ENCODE measurements around the gene PRKCA.
"Not testable (repeated sequence)": the region's sequence is repeated elsewhere in the genome, so short reads cannot be mapped to it uniquely, and the experiment has no call there.

Gene PRKCA

GRCh38 chr17:66472123-66472522 is 169.7 kb downstream of the PRKCA start:
- no peak for DNase-seq

DNA sequence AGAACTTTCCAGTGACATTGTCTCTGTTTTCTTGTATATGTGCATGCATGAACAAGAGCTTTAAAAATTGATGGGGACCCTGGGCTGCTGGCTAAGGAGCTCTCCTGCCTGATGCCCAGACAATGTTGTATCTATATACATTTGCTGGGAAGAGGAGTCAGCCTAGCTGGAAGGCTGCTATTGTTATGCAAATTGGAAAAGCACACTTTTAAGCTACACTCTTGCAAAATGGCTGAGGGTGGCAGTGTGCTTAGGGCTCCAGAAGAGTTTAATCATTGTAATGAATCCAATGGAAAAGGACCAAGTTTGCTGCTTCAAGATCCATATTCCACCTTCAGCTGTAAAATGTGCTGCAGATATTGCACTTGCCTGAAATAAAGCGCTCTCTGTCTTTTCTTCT is 171.8 kb downstream of the PRKCA start:
- DNase-seq: no peak

DNA sequence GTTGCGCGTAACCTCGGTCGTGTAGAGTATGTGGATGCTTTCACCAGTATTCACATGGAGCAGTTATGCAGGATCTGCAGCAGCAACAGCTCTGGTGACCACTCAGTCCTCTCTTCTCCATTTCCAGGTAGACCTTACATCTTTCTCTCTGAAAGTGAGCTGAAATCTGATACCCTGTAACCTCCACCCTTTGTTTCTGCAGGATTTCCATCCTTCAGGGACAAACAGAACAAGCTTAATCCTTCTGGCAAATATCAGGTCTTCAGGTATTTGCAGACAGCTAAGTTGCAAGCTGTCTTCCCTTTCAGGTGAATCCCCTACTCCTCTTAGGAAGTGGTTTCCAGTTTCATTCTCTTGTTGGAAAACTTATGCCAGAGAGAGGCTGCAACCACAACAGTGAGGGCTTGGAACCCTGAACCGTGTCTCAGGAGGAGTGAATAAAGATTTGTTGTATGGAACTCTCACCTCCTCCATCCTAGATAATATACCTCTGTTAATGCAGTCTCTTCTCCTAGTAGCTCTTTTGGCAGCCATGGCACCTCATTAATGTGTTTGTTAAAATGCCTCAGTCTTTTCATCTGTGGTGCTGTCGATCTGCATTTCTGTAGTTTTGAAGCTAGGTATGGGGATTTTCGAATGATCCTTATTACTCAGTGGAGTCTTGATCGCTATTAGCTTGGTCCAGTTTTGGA is 172.5 kb downstream of the PRKCA start:
- no peak for DNase-seq

- no peak for DNase-seq
These were observed 173.6 kb downstream of the PRKCA start for GRCh38 chr17:66476014-66476413.

- no peak for DNase-seq
These were observed 175.3 kb downstream of the PRKCA start for GRCh38 chr17:66477615-66478283.

DNA sequence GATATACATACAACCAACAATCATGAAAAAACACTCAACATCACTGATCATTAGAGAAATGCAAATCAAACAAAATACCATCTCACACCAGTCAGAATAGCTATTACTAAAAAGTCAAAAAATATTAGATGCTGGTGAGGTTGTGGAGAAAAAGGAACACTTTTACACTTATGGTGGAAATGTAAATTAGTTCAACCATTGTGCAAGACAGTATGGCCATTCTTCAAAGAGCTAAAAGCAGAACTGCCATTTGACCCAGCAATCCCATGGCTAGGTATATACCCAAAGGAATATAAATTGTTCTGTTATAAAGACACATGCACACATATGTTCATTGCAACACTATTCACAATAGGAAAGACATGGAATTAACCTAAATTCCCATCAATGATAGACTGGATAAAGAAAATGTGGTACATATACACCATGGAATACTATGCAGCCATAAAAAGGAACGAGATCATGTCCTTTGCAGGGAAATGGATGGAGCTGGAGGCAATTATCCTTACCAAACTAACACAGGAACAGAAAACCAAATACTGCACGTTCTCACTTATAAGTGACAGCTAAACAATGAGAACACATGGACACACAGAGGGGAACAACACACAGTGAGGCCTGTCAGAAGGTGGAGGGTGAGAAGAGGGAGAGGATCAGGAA is 176.9 kb downstream of the PRKCA start:
- DNase-seq: not testable (repeated sequence)

DNA sequence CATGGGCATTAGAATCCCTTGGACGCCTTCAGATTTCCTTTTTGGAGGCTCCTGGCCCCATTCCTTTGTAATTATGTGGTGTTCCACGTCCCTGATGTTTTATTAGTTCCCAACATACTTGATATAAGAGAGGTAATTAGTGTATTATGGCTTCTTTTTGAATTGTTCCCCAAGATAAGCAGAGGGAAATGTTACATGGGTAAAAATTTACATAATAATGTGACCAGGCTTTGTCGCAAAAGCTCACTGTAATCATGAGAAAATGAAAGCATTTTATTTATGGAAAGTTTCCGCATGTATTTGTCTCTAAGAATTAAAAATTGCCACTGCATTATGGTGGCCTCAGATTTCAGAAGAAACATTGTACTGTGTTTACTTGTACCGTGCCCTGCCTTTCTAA is 177.8 kb downstream of the PRKCA start:
- DNase-seq: no peak

DNA sequence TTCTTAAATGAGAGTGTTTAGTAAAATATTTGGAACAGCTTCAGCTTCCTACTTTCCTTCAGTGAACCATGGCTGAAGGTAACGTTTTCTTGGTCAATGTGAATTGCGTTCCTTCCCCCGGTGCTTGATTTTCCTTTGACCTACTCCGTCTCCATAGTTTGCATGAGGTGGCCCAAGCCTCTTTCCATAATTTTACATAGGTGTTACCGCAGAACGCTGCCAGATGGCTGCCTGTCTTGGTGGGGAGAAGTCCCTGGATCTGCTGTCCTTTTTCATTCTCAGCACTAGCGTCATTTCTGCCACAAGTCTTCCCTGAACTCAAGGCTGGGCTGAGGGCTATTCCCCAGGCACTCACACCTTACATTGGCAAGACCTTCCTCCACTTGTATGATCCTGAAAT is 178.4 kb downstream of the PRKCA start:
- no peak for DNase-seq

DNA sequence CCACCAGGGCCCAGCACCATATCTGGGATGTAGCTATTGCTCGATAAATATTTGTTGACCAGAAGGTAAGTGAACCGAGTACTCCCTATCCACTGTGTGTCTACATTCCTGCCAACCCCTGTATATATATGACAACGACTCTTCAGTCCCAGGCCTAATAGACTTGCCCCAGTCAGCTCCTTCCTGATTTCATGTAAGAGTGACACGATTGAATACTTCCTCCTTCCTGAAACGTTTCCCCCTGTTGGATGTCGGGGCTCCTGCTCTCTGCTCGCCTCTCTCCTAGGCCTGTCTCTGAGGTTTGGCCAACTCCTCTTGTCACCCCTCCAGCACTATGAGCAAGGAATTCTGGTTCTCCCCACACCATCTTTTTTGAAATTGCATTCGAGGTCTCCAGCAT is 178.9 kb downstream of the PRKCA start:
- DNase-seq: no peak

- no peak for DNase-seq
These were observed 181.5 kb downstream of the PRKCA start for GRCh38 chr17:66483906-66484305.

GRCh38 chr17:66485309-66485947 is 183.0 kb downstream of the PRKCA start:
- DNase-seq: no peak

- DNase-seq: no peak
These were observed 184.7 kb downstream of the PRKCA start for GRCh38 chr17:66487121-66487520.

DNA sequence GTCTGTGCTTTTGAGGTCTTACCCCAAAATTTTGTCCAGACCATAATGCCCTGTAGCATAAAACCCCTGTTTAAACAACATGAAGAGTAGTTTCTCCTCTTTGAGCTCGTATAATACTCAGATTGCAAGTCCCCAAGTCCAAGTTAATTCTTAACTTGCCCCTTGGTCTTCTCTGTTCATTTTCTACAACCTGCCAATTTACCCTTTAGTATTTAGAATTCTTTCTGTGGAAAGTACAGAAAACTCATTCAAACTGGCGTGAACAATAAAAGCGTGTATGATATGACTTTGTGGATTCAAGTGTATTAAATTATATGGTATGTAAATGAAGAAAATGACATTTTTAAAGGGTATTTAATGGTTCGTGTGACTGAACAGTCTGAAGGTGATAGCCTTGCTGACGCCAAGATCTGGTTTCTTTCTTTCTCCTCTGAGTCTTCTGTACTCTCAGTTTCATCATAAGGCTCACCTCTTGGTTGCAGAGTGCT is 185.6 kb downstream of the PRKCA start:
- DNase-seq: no peak

GRCh38 chr17:66488864-66489263 is 186.5 kb downstream of the PRKCA start:
- DNase-seq: no peak

DNA sequence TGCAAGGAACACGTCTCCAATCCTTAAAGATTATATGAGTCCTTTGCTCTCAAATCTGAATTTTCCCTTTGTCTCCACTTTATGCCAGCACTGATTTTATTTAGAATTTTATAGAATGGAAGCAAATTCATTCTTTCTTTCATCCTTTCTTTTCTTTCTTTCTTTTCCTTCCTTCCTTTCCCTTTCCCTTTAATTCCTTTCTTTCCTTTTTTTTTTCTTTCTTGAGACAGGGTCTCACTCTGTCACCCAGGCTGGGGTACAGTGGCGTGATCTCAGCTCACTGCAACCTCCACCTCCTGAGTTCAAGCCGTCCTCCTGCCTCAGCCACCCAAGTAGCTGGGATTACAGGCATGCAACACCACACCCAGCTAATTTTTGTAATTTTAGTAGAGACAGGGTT is 187.2 kb downstream of the PRKCA start:
- DNase-seq: not testable (repeated sequence)

- no peak for DNase-seq
These were observed 188.8 kb downstream of the PRKCA start for GRCh38 chr17:66491213-66491612.

- no peak for DNase-seq
These were observed 189.3 kb downstream of the PRKCA start for GRCh38 chr17:66491665-66492064.

DNA sequence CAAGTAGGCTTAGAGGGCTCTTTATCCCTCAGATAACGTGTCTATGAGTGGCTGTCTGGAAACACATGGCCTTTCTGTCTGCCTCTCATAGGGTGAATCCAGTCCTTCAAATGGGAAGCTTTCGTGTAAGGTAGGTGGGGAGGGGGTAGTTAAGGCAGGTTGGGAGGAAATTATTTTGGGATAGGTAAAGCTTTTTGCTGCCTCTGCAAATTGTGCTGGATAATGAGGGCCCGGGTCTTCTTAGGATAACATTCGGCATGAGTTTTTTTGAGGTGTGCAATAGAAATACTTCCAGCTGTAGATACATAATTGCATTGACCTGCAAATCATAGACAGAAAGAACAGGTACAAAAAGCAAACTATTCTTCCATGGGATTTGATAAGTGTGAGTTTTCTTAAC is 189.7 kb downstream of the PRKCA start:
- DNase-seq: no peak

- no peak for DNase-seq
These were observed 190.2 kb downstream of the PRKCA start for GRCh38 chr17:66492561-66493005.

- DNase-seq: no peak
These were observed 191.0 kb downstream of the PRKCA start for GRCh38 chr17:66493283-66494019.

GRCh38 chr17:66494023-66494803 is 191.8 kb downstream of the PRKCA start:
- no peak for DNase-seq

GRCh38 chr17:66495035-66495434 is 192.6 kb downstream of the PRKCA start:
- DNase-seq: no peak
